ENCODE measurements around the gene NLRC4.
A peak's percentile ranks its signal among the peaks of the same experiment; 100 is the strongest.
"Not testable (repeated sequence)": the region's sequence is repeated elsewhere in the genome, so short reads cannot be mapped to it uniquely, and the experiment has no call there.

The NLRC4 gene

GRCh38 chr2:32264422-32265105 is at the start of gene NLRC4:
NLRC4 (minus strand) TSS chr2:32264886; CDS start chr2:32256775, 8,111 bp downstream.
- DNase-seq (ENCODE audit: low read depth), result no peak

- DNase-seq (ENCODE audit: low read depth), result no peak
Observed at GRCh38 chr2:32310577-32310976, 45.9 kb upstream of the NLRC4 start.

GRCh38 chr2:32293966-32294562 is 29.4 kb upstream of the NLRC4 start:
- DNase-seq (ENCODE audit: low read depth), result not testable (repeated sequence)

GRCh38 chr2:32293493-32293892 is 28.8 kb upstream of the NLRC4 start:
- not testable (repeated sequence) for DNase-seq (ENCODE audit: low read depth)

- DNase-seq (ENCODE audit: low read depth), result no peak
Observed at GRCh38 chr2:32291746-32292145, 27.1 kb upstream of the NLRC4 start.

- no peak for DNase-seq (ENCODE audit: low read depth)
Observed at GRCh38 chr2:32290000-32290339, 25.3 kb upstream of the NLRC4 start.

GRCh38 chr2:32289165-32289999 is 24.7 kb upstream of the NLRC4 start:
- DNase-seq (ENCODE audit: low read depth), result no peak

GRCh38 chr2:32284321-32284720 is 19.6 kb upstream of the NLRC4 start:
- DNase-seq (ENCODE audit: low read depth), result no peak

GRCh38 chr2:32278478-32278853 is 13.8 kb upstream of the NLRC4 start:
- DNase-seq (ENCODE audit: low read depth), result no peak

- peak; percentile 81 for DNase-seq (ENCODE audit: low read depth)
Observed at GRCh38 chr2:32277674-32278477, 13.2 kb upstream of the NLRC4 start, which contains the start of gene YIPF4. YIPF4 (plus strand) TSS chr2:32277904; CDS start chr2:32278156, 252 bp downstream.

GRCh38 chr2:32277363-32277673 is 12.6 kb upstream of the NLRC4 start:
- no peak for DNase-seq (ENCODE audit: low read depth)

GRCh38 chr2:32275790-32276189 is 11.1 kb upstream of the NLRC4 start:
- not testable (repeated sequence) for DNase-seq (ENCODE audit: low read depth)

- DNase-seq (ENCODE audit: low read depth), result no peak
Observed at GRCh38 chr2:32274289-32274688, 9.6 kb upstream of the NLRC4 start.

- DNase-seq (ENCODE audit: low read depth), result no peak
Observed at GRCh38 chr2:32272279-32272678, 7.6 kb upstream of the NLRC4 start.

- no peak for DNase-seq (ENCODE audit: low read depth)
Observed at GRCh38 chr2:32271063-32271462, 6.4 kb upstream of the NLRC4 start.

- no peak for DNase-seq (ENCODE audit: low read depth)
Observed at GRCh38 chr2:32262105-32262504, 2.6 kb downstream of the NLRC4 start.

- no peak for DNase-seq (ENCODE audit: low read depth)
Observed at GRCh38 chr2:32260376-32260775, 4.3 kb downstream of the NLRC4 start.

- no peak for DNase-seq (ENCODE audit: low read depth)
Observed at GRCh38 chr2:32258242-32258641, 6.4 kb downstream of the NLRC4 start.

- DNase-seq (ENCODE audit: low read depth), result no peak
Observed at GRCh38 chr2:32250290-32250689, 14.4 kb downstream of the NLRC4 start.

- no peak for DNase-seq (ENCODE audit: low read depth)
Observed at GRCh38 chr2:32249731-32250236, 14.9 kb downstream of the NLRC4 start.

GRCh38 chr2:32248299-32248698 is 16.4 kb downstream of the NLRC4 start:
- no peak for DNase-seq (ENCODE audit: low read depth)

GRCh38 chr2:32246911-32247310 is 17.8 kb downstream of the NLRC4 start:
- no peak for DNase-seq (ENCODE audit: low read depth)

Measured in stimulated activated CD8-positive, alpha-beta memory T cell treated with anti-CD3 and anti-CD28 coated beads, Interleukin-12 subunit alpha, Interleukin-12 subunit beta, amount 100 ng/mL, for 4 hours (primary cell).